Raji (cell line): ENCODE measurements around the gene NHLRC2.

Experiments used
- POLR2A ChIP-seq: IDR thresholded peaks from 2 replicates; pipeline ENCODE4 v1.6.1; 2011; ENCODE audit warnings: low read depth, low read length, control low read depth; ENCODE audit not compliant: insufficient read depth

Gene NHLRC2

DNA sequence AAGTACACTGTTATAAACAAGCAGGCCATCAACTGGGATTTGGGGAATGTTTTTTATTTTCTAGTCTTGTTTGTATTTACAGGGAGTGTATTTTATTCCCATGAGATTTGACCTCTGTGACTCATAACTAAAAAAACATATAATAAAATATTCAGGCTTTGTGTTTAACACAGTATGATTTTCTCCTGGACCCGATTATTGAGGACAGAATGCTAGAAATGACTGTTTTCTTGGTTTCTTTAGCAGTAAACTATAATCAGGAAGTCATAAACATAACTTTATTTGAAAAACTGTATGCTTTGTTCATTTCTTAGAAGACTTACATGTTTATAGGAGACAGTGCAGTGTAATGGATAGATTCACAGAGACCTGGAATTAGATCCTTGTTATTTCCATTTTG is 2.1 kb downstream of the NHLRC2 start:
- no peak for TF ChIP-seq POLR2A

DNA sequence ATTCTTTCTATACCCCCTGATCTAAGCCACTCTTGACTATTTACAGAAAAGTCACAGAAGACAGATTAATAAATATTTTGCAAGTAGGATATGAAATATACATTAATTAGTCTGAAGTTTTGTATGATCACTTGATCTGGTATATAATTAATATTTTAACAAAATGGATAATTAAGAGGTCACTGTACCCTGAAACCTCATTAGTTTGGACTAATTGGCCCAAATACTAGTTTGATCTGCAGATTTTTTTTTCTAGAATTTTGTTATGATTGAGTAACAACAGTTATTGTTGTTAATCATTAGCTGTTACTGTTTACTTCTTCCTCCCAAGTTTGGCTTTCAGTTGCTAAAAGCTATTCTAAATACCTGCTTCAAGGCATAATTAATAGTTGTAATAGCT is 2.7 kb downstream of the NHLRC2 start:
- no peak for TF ChIP-seq POLR2A

DNA sequence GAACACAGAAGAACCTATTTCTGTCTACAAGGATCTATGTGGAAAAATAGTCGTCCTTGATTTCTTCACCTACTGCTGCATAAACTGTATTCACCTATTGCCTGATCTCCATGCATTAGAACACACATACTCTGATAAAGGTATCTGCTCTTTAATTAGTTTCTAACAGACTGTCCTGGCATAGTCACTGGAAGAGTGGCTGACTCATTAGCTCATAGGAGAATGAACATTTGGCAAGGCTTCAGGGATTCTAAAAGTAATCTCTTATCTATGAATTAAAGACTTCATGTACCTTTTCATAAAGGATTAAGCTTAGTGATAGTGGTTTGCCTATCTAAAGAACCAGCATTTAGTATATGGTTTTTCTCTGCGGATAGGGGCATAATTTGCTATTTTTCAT is 4.1 kb downstream of the NHLRC2 start:
- TF ChIP-seq POLR2A: no peak

DNA sequence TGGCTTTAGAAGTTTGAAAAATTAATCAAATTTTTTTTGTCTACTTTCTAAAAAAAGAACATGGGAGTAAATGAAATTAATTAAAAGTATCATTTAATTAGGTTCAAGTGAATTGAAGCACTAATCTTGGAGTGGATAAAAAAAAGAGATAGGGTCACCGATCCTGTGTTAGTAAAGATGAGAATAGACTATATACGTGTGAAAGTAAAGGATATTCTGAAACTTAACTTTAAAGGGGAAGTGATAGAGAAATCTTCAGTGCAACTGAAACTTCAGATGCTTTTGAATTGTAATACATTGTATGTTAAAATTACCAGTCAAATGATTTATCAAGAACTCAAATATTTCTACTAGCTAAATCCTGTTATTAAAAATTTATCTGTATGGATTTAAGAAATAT is 4.8 kb downstream of the NHLRC2 start:
- TF ChIP-seq POLR2A: no peak

DNA sequence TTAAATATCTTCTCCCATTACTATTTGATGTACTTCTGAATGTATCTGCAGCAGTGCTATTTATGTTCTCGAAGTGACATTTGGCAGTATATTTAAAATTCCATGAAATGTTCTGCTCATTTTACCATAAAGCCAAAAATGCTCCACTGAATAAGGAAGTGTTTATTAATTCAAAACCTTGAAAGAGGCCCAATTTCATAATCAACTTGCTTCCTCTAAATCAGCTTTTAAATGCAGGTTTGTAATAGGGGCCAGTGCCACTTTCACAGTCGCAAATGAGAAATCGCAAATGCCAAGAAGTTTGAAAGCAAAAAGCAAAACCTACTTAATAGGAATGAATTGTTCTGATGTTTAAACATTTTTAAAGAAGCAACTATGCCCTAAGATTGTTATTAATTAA is 11.4 kb downstream of the NHLRC2 start:
- TF ChIP-seq POLR2A: no peak

DNA sequence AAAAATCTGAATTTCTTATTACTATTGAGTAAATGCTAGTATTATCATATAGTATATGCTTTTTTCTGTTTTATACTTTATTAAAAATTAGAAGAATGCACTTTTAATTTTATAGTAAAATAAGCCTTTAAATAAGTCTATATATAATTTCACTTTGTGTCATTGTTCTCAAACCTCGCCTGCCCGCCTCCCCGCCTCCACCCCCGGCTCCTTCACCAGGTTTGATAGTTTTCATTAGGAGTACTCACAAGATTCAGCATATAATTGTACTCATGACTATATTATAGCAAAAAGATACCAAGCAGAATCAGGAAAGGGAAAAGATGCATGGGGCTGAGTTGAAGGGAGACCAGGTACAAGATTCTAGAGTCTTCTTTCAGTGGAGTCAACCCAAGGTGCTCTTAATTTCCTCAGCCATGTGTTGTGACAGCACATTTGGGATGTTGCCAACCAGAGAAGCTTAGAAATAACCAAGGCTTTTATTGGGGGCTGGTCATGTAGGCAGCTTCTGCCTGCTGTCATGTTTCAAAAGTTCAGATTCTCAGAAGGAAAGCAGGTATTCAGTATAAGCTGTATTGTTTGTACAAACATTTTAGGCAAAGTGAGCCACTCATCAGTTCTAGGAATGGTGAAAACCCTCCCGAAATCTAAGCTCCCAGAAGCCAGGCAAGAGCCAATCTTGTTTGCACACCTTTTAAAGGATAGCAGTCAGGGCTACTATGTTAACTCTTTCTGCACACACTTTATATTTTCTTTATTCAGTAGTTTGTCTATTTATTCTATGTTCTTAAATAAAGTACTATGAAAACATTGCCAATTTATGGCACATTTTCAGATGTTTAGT is 12.3 kb downstream of the NHLRC2 start:
- TF ChIP-seq POLR2A: no peak

DNA sequence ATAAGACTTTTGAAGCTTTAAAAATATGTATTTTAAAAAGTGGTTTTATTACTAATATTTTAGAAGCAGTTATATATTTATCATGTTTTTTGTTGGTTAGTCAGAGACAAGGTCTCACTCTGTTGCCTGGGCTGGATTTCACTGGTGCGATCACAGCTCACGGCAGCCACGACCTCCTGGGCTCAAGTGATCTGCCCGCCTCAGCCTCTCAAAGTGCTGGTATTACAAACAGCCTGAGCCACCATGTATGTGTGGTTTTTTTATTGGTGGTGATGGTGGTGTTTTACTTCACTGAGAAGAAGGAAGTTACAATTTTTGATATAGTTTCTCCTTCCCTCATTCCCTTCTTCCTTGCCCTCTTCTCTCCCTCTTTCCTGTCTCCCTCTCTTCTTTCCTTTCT is 13.4 kb downstream of the NHLRC2 start:
- no peak for TF ChIP-seq POLR2A

DNA sequence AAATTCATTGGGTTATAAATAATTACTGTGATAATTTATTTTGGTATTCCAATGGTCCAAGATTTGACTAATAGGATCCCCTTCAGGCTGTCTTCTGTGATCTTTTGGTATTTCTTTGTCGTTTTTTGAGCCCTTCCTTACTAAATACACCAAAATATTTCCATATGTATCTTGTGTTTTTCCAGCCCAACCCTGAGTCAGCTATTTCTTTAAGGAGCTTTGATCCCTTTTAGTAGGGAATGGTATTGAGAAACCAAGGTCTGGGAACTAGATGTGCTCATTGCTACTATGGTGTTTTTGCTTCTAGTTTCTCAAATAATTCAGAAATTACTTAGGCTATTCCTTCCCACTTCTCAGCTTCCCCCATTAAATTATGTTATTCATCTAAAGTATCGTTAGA is 15.3 kb downstream of the NHLRC2 start:
- no peak for TF ChIP-seq POLR2A

DNA sequence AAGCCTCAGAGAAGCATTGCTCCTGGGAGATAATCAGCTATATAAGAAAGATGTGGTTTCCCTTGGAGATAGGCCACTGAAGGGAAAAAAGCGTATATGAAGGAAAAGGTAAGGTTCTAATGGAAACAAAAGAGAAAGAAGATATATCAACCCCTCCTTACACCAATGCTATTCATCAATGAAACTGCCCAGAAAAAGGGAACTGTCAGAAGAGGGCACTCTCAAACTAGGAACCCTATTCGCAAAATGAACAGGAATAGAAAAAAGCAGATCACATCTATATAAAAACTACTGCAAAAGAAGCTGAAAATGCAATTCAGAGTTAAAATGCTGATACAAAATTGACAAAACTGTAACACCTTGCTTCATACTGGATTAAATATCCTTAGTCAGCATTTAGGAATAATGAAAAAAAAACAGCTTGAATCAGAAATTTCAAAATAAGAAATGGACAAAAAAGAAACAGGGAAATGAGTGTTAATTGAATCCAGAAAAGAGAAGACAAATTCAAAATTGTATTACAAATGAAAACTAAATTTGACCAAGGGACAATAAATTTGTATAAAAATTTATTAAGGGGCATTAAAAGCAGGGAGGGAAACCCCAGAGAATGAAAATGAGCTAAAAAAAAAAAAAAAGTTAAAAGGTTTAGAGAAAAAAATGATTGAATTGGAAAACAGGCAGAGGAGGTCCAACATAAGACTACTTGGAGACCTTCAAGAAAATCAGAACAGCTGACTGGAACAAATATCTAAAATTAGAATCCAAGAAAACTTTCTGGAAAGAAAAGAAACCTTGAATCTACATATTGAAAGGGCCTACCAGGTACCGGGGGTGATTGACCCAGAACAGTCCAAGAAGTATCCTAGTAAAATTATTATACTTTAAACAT is 17.9 kb downstream of the NHLRC2 start:
- no peak for TF ChIP-seq POLR2A

DNA sequence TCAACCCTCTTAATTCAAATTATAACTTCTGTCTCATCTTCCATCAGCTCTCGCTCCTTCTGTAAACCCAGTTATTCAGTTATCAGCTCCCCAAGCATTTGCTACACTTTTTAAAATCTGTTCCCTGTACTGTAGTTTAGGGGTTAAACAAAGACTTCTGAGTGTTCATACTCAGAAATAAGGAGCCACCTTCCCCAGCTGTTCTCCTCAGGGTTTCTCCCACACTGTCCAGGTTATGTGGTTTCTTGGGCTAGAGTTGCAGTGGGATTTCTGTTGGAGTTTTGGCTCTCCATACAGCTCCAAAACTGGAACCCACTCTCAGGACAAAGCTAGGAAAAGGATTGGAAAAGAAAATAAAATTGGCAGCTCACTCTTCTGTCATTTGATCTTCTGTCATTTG is 20.8 kb downstream of the NHLRC2 start:
- TF ChIP-seq POLR2A: no peak

DNA sequence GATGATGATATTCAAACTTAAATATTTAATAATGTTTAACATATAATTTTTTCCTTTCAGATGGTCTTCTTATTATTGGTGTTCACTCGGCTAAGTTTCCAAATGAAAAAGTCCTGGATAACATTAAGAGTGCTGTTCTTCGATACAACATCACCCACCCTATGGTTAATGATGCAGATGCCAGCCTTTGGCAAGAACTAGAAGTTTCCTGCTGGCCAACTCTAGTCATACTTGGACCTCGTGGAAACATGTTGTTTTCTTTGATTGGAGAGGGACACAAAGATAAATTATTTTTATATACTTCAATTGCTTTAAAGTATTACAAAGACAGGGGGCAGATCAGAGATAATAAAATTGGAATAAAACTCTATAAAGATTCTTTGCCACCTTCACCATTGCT is 22.0 kb downstream of the NHLRC2 start:
- no peak for TF ChIP-seq POLR2A

DNA sequence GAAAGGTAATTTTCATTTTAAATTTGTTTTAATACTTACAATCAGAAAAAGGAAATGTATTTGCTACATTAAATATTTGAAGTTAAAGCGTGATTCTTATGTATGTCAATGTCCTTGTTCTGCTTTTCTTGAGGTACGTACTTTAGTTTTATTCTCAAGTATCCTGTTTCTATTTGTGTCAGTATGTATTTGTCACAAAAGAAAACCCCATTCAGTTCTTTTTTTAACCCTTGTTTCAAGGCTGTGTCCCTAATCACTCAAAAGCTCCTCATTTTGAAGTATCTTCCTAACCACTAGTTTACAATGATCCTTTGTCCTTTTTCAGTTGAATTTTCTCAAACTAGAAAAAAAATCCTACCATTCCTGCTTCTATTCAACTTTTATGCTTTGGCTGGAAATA is 25.2 kb downstream of the NHLRC2 start:
- TF ChIP-seq POLR2A: no peak

DNA sequence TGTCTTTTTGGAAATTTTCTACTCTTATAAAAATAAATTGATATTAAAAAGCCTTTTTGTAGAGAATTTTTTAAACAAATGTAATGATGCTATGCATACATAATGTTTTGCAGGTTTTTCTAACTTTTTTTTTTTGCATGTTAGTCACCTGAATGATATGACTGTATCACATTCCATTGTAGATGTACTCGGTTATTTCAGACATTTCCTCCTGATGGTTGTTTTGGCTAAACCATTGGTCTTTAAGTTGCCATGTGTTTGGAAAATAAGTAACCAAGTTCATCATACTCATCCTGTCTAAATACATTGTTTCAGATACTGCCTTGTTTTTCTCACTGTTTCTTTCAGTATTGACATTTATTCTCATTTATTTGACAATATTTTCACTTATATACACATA is 25.8 kb downstream of the NHLRC2 start:
- TF ChIP-seq POLR2A: no peak

DNA sequence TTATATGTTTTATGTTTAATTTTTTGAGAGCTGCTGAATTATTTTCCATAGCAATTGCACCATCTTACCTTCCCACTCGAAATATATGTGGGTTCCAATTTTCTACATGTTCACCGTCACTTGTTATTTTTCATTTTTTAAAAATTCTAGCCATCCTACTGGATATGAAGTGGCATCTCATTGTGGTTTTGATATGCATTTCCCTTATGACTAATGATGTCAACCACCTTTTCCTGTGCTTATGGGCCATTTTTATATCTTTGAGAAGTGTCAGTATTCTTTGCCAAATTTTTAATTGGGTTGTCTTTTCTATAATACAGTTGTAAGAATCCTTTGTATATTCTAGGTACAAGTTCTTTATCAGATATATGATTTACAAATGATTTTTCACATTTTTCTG is 27.8 kb downstream of the NHLRC2 start:
- TF ChIP-seq POLR2A: no peak

DNA sequence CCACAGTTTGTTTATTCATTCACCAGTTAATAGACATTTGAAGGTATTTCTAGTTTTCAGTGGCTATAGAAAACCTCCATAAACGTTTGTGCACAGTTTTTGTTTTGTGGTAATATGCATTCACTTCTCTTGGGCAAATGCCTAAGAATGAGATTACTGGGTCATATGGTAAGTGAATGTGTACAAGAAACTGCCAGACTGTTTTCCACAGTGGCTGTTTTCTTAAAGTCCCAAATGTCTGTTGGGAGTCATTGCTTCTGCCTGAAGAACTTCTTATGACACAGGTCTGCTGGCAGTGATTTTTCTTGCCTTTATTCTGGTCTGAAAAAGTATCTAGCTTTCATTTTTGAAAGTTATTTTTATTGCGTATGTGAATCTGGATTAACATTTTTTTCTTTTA is 35.5 kb downstream of the NHLRC2 start:
- TF ChIP-seq POLR2A: no peak

DNA sequence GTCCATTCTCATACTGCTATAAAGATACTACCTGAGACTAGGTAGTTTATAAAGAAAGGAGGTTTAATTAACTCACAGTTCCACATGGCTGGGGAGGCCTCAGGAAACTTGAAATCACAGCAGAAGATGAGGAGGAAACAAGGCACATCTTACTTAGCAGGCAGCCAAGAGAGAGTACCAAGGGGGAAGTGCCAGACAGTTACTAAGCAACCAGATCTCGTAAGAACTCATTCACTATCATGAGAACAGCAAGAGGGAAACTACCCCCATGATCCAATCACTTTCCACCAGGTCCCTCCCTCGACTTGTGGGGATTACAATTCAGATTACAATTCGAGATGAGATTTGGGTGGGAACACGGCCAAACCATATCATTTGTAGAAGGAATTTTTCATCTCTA is 36.3 kb downstream of the NHLRC2 start:
- TF ChIP-seq POLR2A: no peak
